Activated CD4-positive, alpha-beta T cell treated with anti-CD3 and anti-CD28 coated beads, Interleukin-2, Interleukin-6, amounts not matched to agents 100 ng/mL and 50 ng/mL, durations not matched to agents 16 hours and 8 hours (primary cell): ENCODE results near the gene TNFRSF17.

Experiments used
- DNase-seq: peaks from one replicate; pipeline ENCODE4 v3.0.0-alpha.2; 2020

The TNFRSF17 gene

DNA sequence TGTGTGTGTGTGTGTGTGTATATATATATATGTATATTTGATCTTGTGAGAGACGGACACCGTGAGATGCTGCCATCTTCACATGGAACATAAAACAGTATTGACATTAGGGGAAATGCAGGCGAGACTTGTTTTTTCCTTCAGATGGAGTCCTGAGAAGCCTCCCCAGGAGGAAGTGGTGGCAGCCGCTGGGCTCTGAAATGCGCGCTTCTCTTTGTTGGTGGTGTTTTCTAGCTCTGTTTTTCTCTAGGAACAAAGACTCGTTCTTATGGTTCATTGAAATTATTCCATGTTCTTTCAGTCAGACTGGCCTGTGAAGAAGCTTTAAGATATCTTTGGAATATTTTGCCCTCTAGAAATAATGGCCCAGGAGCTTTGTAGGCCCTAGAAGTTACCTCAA lies 44.5 kb downstream of the TNFRSF17 start:
- DNase-seq, result no peak

DNA sequence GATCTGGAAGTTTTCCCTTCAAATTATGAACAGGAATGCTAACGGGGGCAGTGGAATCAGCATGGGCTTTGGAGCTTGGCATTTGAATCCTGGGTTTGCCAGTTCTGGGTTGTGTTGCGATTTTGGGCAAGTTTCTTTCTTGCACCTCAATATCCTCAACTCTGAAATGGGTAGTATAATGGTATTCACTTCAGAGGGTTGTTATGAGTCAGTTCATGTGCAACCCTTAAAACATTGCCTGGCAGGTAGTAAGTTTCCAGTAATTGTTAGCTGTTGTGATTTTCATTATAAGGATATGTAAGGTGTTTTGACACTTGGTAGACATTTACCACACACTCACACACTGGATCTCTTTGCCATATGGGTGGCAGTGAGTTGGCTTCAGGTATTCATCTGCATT lies 44.9 kb downstream of the TNFRSF17 start:
- peak; percentile 6 for DNase-seq

DNA sequence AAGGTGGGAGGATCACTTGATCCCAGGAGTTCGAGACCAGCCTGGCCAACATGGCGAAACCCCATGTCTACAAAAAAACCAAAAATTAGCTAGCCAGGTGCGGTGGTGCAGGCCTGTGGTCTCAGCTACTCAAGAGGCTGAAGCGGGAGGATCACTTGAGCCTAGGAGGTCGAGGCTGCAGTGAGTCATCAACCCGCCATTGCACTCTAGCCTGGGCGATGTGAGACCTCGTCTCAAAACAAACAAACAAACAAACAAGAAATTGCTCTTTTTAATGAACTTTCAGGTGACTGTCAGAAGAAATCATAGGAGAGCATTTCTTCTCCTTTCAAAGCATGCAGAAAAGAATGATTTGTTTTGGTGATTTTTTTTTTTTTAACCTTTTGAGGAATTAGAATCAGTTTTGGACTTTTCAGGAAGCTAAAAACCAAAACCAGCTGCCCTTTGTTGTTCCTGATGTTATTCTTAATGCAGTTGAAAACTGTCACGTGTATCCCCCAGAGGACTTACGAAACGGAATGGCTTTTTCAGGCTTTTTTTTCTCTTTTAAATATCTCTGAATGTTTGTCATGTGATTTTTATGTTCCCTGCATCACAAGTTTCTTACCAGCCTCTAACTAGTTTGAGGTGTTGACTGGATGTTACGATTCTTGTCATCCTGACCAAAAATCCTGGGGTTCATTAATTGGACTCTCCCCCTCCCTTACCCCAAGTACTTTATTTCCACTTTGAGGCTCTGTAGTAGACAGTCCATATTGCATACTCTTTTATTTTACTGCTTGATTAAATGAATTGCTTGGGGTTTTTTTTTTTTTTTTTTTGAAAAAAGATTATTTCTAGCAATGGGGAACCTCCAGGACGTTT lies 45.6 kb downstream of the TNFRSF17 start:
- DNase-seq, result no peak

DNA sequence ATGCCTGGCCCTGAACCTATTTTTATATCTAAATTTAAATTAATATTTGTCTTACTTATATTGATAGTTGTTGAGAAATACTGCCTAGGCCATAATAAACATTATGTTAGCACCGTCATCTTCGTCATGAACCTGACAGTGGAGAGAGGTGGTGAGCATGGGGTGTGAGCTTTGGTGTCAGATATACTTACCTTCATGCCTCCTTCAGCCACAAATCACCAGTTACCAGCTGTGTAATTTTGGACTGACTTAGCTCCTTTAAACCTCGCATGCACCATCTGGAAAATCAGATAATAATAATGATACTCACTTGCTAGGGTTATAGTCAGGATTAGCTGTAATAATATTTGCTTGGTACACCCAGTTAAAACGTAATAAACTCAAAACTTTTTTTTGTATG lies 46.6 kb downstream of the TNFRSF17 start:
- no peak for DNase-seq

DNA sequence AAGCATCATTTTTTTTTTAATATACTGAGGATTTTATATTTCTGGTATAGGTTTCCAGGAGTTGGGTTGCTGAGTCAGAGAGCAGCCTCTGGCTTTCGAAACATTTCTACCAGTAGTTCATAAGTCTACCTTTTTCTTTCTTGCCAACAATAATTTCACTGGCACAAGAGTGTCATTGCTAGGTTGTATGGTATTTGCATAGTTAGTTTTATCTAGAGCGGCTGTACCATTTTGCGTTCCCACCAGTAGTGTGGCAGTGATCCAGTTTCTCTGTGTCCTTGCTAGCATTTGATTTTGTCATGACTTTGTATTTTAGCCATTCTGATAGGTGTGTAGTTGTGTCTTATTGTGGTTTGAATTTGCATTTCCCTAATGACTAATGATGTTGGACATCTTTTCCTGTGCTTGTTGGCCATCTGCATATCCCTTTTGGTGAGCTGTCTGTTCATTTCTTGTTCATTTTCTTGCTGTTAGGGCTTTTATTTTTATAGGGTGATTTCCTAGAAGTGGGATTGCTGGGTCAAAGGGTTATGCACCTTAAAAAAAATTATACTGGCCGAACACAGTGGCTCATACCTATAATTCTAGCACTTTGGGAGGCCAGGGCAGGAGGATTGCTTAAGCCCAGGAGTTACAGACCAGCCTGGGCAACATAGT lies 51.4 kb downstream of the TNFRSF17 start:
- DNase-seq, result no peak

DNA sequence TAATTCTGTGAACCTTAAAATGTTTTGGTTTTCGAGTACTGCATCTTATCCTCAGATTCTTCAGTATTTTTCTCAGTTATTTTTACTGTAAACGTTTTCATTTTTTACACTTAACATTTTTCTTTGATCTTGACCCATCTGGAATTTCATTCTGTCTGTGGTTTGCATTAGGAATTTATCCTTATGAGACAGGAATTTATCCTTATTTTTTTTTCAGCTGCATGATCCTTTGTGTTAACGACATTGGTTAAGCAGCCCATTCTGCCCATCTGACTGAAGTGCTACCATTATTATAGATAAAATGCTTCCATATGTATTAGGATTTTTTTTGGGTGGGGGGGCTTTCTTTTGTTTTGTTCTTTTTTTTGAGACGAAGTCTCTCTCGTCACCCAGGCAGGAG lies 52.5 kb downstream of the TNFRSF17 start:
- DNase-seq, result no peak
